ENCODE results near the gene TPRN. TPM values are rescaled to one million over a fixed set of nuclear protein-coding genes. Genes with fewer than 3 reads are reported as not detected.

TPRN gene
- total and polyA plus RNA-seq, 9 of the 15 experiments (the other 6 are each of a cell fraction or from before 2014, with no cell fraction given) = 0.31 to 31.9 (median 4.4) TPM

GRCh38 chr9:137243626-137244485 is 43.3 kb upstream of the TPRN start:
- 52% methylated on average over 15 of the region's 15 CpGs for WGBS (ENCODE audit: insufficient coverage, low coverage, missing lambda C conversion rate)
- Histone ChIP-seq H3K36me3 (ENCODE audit: control insufficient read depth, insufficient read depth, low read length) (peaks cover 27% of the 10 kb centered on the region), H3K4me1 (replicated peaks in 1 of 2; ENCODE audit: control insufficient read depth in 2 of 2, insufficient read depth in 2 of 2, low read length in 2 of 2) (peaks cover 21 to 79% of the 10 kb centered on the region in 2 experiments; a peak in 4 of 5 replicates), H4K20me1 (replicated peaks; ENCODE audit: control insufficient read depth, insufficient read depth, low read length) (peaks cover 30% of the 10 kb centered on the region), H2AFZ (ENCODE audit: low read depth, low read length) (no peak overlapping the region), H3K9ac (ENCODE audit: insufficient read depth in 1 of 2, low read depth in 2 of 2, low read length in 2 of 2) (peak overlapping the region; percentile 17 to 100; a peak in 3 of 4 replicates), H3K79me2 (ENCODE audit: control insufficient read depth, insufficient read depth, low read length) (peaks cover 47% of the 10 kb centered on the region), H3K27ac (ENCODE audit: extremely low read depth, low read depth, low read length) (no peak overlapping the region; the same call in 2 of the 3 replicates), H3K4me2 (ENCODE audit: insufficient read depth, low read length) (peak overlapping the region; percentile 47), H3K9me3 (replicated peaks; ENCODE audit: control insufficient read depth, insufficient read depth, low read depth, low read length) (no peaks in the 10 kb centered on the region), H3K9me1 (ENCODE audit: control insufficient read depth, insufficient read depth, low read length) (peaks cover 4% of the 10 kb centered on the region), H3K4me3 (no peak overlapping the region), H3K27me3 (ENCODE audit: control insufficient read depth in 2 of 2, insufficient read depth in 2 of 2, low read length in 2 of 2) (no peaks in the 10 kb centered on the region)
- ATAC-seq (peak; percentile 8), DNase-seq (ENCODE audit: extremely low read depth in 1 of 4, low spot score in 3 of 4) (peak in 1 of 4 experiments; percentile 41), FAIRE-seq (peak; percentile 70)
- ChIA-PET POLR2A (interaction anchor here (0.6 to 6.5 kb wide), 17 partner anchors 10 to 483 kb away, joined by 3 to 221 read pairs (median 4); partner anchors contain the start of genes EXD3, NELFB, NOXA1 and STPG3), CTCF (ENCODE audit: low intra/inter-chr PET ratio) (no interaction called here)
- BruUV-seq (replicated peaks) = no TSS peak
- intact Hi-C loops (cut with micrococcal nuclease) (loop anchor here (5.0 to 10.0 kb wide), 2 partner anchors 58 to 459 kb away; partner anchors contain the start of gene NRARP), in situ Hi-C loops (cut with MboI) (loop anchor here (25.0 kb wide), 1 partner anchor 457 kb away; the partner anchor contains the start of genes CCDC183 and TMEM141)
- TF ChIP-seq MED1 (CRISPR knock-in tag; IDR thresholded peaks at IDR 0.05; ENCODE audit: borderline replicate concordance) (no peak), ZBTB12 (CRISPR knock-in tag; IDR thresholded peaks at IDR 0.05) (no peak), NFRKB (IDR thresholded peaks at IDR 0.05; ENCODE audit: low read depth) (no peak), GTF2E2 (tag; IDR thresholded peaks at IDR 0.05) (no peak), CBX8 (IDR thresholded peaks at IDR 0.05; ENCODE audit: borderline replicate concordance, extremely low read depth, low read depth, low read length, poor library complexity, severe bottlenecking) (no peak), HMG20A (CRISPR knock-in tag; conservative IDR thresholded peaks at IDR 0.05) (no peak), ZNF134 (CRISPR knock-in tag; conservative IDR thresholded peaks at IDR 0.05) (0 out of 2 replicates have a peak, but pooled peaks have one; percentile 22), JUN (IDR thresholded peaks at IDR 0.05; ENCODE audit: borderline replicate concordance, low read depth, low read length) (no peak), JUN (CRISPR knock-in tag; IDR thresholded peaks at IDR 0.05; ENCODE audit: borderline replicate concordance) (0 out of 2 replicates have a peak, but pooled peaks have one; percentile 53), SRSF9 (IDR thresholded peaks at IDR 0.05; ENCODE audit: borderline replicate concordance, low read depth, low read length) (no peak), ETV5 (CRISPR knock-in tag; IDR thresholded peaks at IDR 0.05; ENCODE audit: low read depth) (no peak), ZBTB33 (CRISPR knock-in tag; IDR thresholded peaks at IDR 0.05) (no peak), NKRF (IDR thresholded peaks at IDR 0.05; ENCODE audit: borderline replicate concordance) (0 out of 2 replicates have a peak, but pooled peaks have one; percentile 8), LARP7 (IDR thresholded peaks at IDR 0.05) (no peak), GATAD2A (IDR thresholded peaks at IDR 0.05) (no peak)
